K562 (cell line): Measurements from ENCODE around the gene KMT2C. TPM values are rescaled to one million over a fixed set of nuclear protein-coding genes. Genes with fewer than 3 reads are reported as not detected.

Experiments
- ATAC-seq: fragments of 200-7000 bp; cut with Tn5 transposase; 3 replicates; pipeline ENCODE4 v1.9.1; 2020; ENCODE audit warnings: moderate library complexity
- BruUV-seq: library from RNA; stranded (reverse); fragments of 400-500 nt; replicated peaks from 2 replicates; lab custom pipeline; 2021; lab: Mats Ljungman, UMichigan
- CTCF ChIA-PET: fragments of 300-600 bp; formaldehyde crosslinking; extraction: SDS; loops from one replicate; lab custom pipeline; 2021; ENCODE audit warnings: low intra/inter-chr PET ratio; lab: Yijun Ruan, JAX
- POLR2A ChIA-PET: fragments of 300-600, 350-650 bp; sonication (Branson Sonifier 250); formaldehyde crosslinking; extraction: SDS; loops from one replicate; lab custom pipeline; 2021; ENCODE audit warnings: antibody characterized with exemption, inconsistent platforms; lab: Yijun Ruan, JAX
- DNase-seq, 4 experiments: peaks; one replicate each; pipeline versions ENCODE4 v3.0.0 to v3.0.0-alpha.2; 2011 to 2018; ENCODE audit warnings: low spot score in 3 of 4, mixed read lengths in 3 of 4; ENCODE audit errors: extremely low read depth in 1 of 4
- FAIRE-seq: peaks from 2 replicates; lab custom pipeline; 2011; peaks lifted over from hg19 to GRCh38; lab: Jason Lieb, UNC
- H2AFZ ChIP-seq: 2 replicates; pipeline ENCODE4 v1.6.0; 2011; ENCODE audit warnings: low read depth, low read length, control low read depth, inconsistent platforms
- H3K27ac ChIP-seq: fragments of 200-600 bp; 3 replicates; pipeline ENCODE4 v1.8.0; 2011; ENCODE audit warnings: low read depth, mild to moderate bottlenecking, control low read depth, inconsistent platforms, low read length, moderate library complexity, mixed read lengths; ENCODE audit errors: extremely low read depth
- H3K27me3 ChIP-seq, 2 experiments: fragments of 300-600 bp in 1 of 2; 2 replicates in 1 of 2; 3 replicates in 1 of 2; pipeline versions ENCODE4 v1.6.0 to v1.8.0; 2011; ENCODE audit warnings: inconsistent platforms in 2 of 2, low read length in 2 of 2, mild to moderate bottlenecking in 1 of 2, mixed read lengths in 1 of 2, moderate library complexity in 1 of 2; ENCODE audit not compliant: control insufficient read depth in 2 of 2, insufficient read depth in 2 of 2
- H3K36me3 ChIP-seq: fragments of 300-600 bp; 3 replicates; pipeline ENCODE4 v1.8.0; 2011; ENCODE audit warnings: mild to moderate bottlenecking, low read length, inconsistent platforms; ENCODE audit not compliant: control insufficient read depth, insufficient read depth
- H3K4me1 ChIP-seq, 2 experiments: fragments of 200-600 bp in 1 of 2; replicated peaks in 1 of 2; 2 replicates in 1 of 2; 3 replicates in 1 of 2; pipeline versions ENCODE4 v1.5.1 to v1.8.0; 2011; ENCODE audit warnings: inconsistent platforms in 2 of 2, low read length in 2 of 2, mild to moderate bottlenecking in 1 of 2, mixed read lengths in 1 of 2, moderate library complexity in 1 of 2; ENCODE audit not compliant: control insufficient read depth in 2 of 2, insufficient read depth in 2 of 2
- H3K4me2 ChIP-seq: 2 replicates; pipeline ENCODE4 v1.6.1; 2011; ENCODE audit warnings: low read length, control low read depth, inconsistent platforms, mixed read lengths; ENCODE audit not compliant: insufficient read depth
- H3K4me3 ChIP-seq: fragments of 200-600 bp; sonication (generic), shearing (Covaris generic); 2 replicates; pipeline ENCODE4 v1.5.1; 2016; ENCODE audit warnings: control low read depth, inconsistent platforms
- H3K79me2 ChIP-seq: fragments of 200-600 bp; 3 replicates; pipeline ENCODE4 v1.8.0; 2011; ENCODE audit warnings: low read length, inconsistent platforms; ENCODE audit not compliant: control insufficient read depth, insufficient read depth
- H3K9ac ChIP-seq, 2 experiments: 2 replicates each; pipeline versions ENCODE4 v1.6.0 to v1.6.1; 2011; ENCODE audit warnings: low read depth in 2 of 2, low read length in 2 of 2, control low read depth in 1 of 2, inconsistent platforms in 1 of 2, mild to moderate bottlenecking in 1 of 2, mixed read lengths in 1 of 2; ENCODE audit not compliant: insufficient read depth in 1 of 2
- H3K9me1 ChIP-seq: one replicate; pipeline ENCODE4 v1.6.0; 2011; ENCODE audit warnings: inconsistent platforms, mild to moderate bottlenecking, low read length, moderate library complexity; ENCODE audit not compliant: control insufficient read depth, insufficient read depth
- H3K9me3 ChIP-seq: replicated peaks from 2 replicates; pipeline ENCODE4 v1.5.1; 2011; ENCODE audit warnings: low read depth, low read length, inconsistent platforms; ENCODE audit not compliant: control insufficient read depth, insufficient read depth
- H4K20me1 ChIP-seq: replicated peaks from 2 replicates; pipeline ENCODE4 v1.6.1; 2011; ENCODE audit warnings: low read length, inconsistent platforms, mixed read lengths; ENCODE audit not compliant: control insufficient read depth, insufficient read depth
- EP400 ChIP-seq: fragments of 450-650 bp; IDR thresholded peaks from 2 replicates; pipeline ENCODE4 v1.6.1; 2017; ENCODE audit warnings: antibody characterized with exemption, mild to moderate bottlenecking, moderate library complexity
- SMAD1 ChIP-seq: fragments of 150-350 bp; IDR thresholded peaks from 2 replicates; pipeline ENCODE4 v1.6.1; 2014; ENCODE audit warnings: low read length, low read depth; ENCODE audit not compliant: partially characterized antibody
- SMARCE1 ChIP-seq: fragments of 450-650 bp; IDR thresholded peaks from 2 replicates; pipeline ENCODE4 v1.7.1; 2016; ENCODE audit warnings: mild to moderate bottlenecking
- ZNF165 ChIP-seq: fragments of 250-450 bp; sonication (Bioruptor Pico); IDR thresholded peaks from 2 replicates; pipeline ENCODE4 v1.4.0; 2020; ENCODE audit warnings: borderline replicate concordance
- ZNF174 ChIP-seq: fragments of 250-450 bp; sonication (Bioruptor Pico); IDR thresholded peaks from 2 replicates; pipeline ENCODE4 v1.4.0; 2020; ENCODE audit warnings: mild to moderate bottlenecking
- ZNF282 ChIP-seq: sonication (generic); formaldehyde crosslinking; IDR thresholded peaks from 2 replicates; pipeline ENCODE4 v1.8.1; 2023; ENCODE audit warnings: missing genetic modification reagents
- ZNF512 ChIP-seq: IDR thresholded peaks from 2 replicates; pipeline ENCODE4 v1.6.1; 2016; ENCODE audit warnings: missing genetic modification characterization, missing compliant biosample characterization
- WGBS: fragments of 100-300 bp; shearing (Covaris generic); methylation state at CpG from one replicate; pipeline ENCODE4 v1.1.6; 2016; ENCODE audit warnings: low coverage, mixed read lengths; ENCODE audit not compliant: insufficient coverage; ENCODE audit errors: missing lambda C conversion rate; 5-methylcytosine and 5-hydroxymethylcytosine counted together
- in situ Hi-C: fragments of 300-500 bp; cut with MboI; formaldehyde crosslinking; loops from 4 replicates; pipeline ENCODE4 v1.15.0; 2018; ENCODE audit warnings: inconsistent platforms, mixed read lengths
- intact Hi-C: fragments of 100-400 bp; cut with micrococcal nuclease; formaldehyde crosslinking; loops from 2 replicates; pipeline ENCODE4 v1.14.2; 2022
- polyA plus RNA-seq, 8 experiments: library from polyadenylated mRNA; depleted of rRNA in 4 of 8; stranded (reverse) in 5 of 8; unstranded in 3 of 8; fragments of >200 nt; fragmentation: Nextera tagmentation in 2 of 8; fragmentation: Illumina TruSeq in 1 of 8; extraction: Ambion mirVana in 2 of 8; extraction: Trizol in 1 of 8; gene quantifications; 2 replicates each; pipeline versions ENCODE4 v1.2.1 to v1.2.3, GENCODE V29; 2011 to 2014; ENCODE audit warnings: inconsistent platforms in 1 of 8, missing spikeins in 1 of 8
- total RNA-seq, 7 experiments: library from RNA; depleted of rRNA in 6 of 7; stranded (reverse); fragments of >200 nt in 6 of 7; fragmentation: Illumina TruSeq in 2 of 7; extraction: Trizol in 2 of 7; gene quantifications; 2 replicates each; pipeline versions ENCODE4 v1.2.1 to v1.2.3, GENCODE V29; 2011 to 2021; ENCODE audit warnings: low replicate concordance in 1 of 7
- TF ChIP-seq, protein P1 (sequence below): fragments of 450-650 bp; IDR thresholded peaks from 2 replicates; pipeline ENCODE4 v1.6.1; 2016; ENCODE audit warnings: mild to moderate bottlenecking, moderate library complexity
- TF ChIP-seq, protein P2 (sequence below): fragments of 450-650 bp; conservative IDR thresholded peaks from 2 replicates; pipeline ENCODE4 v1.6.1; 2016; ENCODE audit warnings: missing genetic modification characterization, low read depth, mild to moderate bottlenecking, control low read depth, missing compliant biosample characterization

KMT2C gene
- total and polyA plus RNA-seq, 9 of the 15 experiments (the other 6 are each of a cell fraction or from before 2014, with no cell fraction given), result 4.9 to 67.8 (median 27.1) TPM

DNA sequence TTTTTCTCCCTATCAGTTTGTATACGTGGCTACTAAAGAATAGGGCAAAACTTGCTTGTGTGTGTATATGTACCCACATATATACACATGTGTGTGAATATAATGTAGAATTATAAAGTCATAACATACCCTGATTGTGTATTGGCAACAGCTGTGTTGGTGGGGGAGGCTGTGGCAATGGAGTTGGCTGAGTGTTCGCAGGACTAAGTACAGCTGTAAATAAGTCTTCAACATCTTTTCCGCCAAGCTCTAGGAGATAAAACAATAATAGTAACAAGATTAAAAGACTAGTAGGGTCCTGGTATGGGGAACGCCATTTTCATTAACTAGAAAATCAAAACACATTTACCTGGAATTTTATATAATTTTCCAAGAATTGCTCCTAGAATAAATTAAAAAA is 241.9 kb downstream of the KMT2C start:
- WGBS, result 94% methylated on average over 4 of the region's 4 CpGs
- H3K36me3 ChIP-seq, result peaks cover 93% of the 10 kb centered on the region
- no peak for TF ChIP-seq EP400
- TF ChIP-seq SMARCE1, result no peak
- no peak for TF ChIP-seq ZNF174 (CRISPR knock-in tag)
- TF ChIP-seq ZNF512 (tag), result no peak
- TF ChIP-seq ZNF165, result no peak
- TF ChIP-seq, protein P1, sequence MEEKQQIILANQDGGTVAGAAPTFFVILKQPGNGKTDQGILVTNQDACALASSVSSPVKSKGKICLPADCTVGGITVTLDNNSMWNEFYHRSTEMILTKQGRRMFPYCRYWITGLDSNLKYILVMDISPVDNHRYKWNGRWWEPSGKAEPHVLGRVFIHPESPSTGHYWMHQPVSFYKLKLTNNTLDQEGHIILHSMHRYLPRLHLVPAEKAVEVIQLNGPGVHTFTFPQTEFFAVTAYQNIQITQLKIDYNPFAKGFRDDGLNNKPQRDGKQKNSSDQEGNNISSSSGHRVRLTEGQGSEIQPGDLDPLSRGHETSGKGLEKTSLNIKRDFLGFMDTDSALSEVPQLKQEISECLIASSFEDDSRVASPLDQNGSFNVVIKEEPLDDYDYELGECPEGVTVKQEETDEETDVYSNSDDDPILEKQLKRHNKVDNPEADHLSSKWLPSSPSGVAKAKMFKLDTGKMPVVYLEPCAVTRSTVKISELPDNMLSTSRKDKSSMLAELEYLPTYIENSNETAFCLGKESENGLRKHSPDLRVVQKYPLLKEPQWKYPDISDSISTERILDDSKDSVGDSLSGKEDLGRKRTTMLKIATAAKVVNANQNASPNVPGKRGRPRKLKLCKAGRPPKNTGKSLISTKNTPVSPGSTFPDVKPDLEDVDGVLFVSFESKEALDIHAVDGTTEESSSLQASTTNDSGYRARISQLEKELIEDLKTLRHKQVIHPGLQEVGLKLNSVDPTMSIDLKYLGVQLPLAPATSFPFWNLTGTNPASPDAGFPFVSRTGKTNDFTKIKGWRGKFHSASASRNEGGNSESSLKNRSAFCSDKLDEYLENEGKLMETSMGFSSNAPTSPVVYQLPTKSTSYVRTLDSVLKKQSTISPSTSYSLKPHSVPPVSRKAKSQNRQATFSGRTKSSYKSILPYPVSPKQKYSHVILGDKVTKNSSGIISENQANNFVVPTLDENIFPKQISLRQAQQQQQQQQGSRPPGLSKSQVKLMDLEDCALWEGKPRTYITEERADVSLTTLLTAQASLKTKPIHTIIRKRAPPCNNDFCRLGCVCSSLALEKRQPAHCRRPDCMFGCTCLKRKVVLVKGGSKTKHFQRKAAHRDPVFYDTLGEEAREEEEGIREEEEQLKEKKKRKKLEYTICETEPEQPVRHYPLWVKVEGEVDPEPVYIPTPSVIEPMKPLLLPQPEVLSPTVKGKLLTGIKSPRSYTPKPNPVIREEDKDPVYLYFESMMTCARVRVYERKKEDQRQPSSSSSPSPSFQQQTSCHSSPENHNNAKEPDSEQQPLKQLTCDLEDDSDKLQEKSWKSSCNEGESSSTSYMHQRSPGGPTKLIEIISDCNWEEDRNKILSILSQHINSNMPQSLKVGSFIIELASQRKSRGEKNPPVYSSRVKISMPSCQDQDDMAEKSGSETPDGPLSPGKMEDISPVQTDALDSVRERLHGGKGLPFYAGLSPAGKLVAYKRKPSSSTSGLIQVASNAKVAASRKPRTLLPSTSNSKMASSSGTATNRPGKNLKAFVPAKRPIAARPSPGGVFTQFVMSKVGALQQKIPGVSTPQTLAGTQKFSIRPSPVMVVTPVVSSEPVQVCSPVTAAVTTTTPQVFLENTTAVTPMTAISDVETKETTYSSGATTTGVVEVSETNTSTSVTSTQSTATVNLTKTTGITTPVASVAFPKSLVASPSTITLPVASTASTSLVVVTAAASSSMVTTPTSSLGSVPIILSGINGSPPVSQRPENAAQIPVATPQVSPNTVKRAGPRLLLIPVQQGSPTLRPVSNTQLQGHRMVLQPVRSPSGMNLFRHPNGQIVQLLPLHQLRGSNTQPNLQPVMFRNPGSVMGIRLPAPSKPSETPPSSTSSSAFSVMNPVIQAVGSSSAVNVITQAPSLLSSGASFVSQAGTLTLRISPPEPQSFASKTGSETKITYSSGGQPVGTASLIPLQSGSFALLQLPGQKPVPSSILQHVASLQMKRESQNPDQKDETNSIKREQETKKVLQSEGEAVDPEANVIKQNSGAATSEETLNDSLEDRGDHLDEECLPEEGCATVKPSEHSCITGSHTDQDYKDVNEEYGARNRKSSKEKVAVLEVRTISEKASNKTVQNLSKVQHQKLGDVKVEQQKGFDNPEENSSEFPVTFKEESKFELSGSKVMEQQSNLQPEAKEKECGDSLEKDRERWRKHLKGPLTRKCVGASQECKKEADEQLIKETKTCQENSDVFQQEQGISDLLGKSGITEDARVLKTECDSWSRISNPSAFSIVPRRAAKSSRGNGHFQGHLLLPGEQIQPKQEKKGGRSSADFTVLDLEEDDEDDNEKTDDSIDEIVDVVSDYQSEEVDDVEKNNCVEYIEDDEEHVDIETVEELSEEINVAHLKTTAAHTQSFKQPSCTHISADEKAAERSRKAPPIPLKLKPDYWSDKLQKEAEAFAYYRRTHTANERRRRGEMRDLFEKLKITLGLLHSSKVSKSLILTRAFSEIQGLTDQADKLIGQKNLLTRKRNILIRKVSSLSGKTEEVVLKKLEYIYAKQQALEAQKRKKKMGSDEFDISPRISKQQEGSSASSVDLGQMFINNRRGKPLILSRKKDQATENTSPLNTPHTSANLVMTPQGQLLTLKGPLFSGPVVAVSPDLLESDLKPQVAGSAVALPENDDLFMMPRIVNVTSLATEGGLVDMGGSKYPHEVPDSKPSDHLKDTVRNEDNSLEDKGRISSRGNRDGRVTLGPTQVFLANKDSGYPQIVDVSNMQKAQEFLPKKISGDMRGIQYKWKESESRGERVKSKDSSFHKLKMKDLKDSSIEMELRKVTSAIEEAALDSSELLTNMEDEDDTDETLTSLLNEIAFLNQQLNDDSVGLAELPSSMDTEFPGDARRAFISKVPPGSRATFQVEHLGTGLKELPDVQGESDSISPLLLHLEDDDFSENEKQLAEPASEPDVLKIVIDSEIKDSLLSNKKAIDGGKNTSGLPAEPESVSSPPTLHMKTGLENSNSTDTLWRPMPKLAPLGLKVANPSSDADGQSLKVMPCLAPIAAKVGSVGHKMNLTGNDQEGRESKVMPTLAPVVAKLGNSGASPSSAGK, result no peak
- TF ChIP-seq, protein P2, sequence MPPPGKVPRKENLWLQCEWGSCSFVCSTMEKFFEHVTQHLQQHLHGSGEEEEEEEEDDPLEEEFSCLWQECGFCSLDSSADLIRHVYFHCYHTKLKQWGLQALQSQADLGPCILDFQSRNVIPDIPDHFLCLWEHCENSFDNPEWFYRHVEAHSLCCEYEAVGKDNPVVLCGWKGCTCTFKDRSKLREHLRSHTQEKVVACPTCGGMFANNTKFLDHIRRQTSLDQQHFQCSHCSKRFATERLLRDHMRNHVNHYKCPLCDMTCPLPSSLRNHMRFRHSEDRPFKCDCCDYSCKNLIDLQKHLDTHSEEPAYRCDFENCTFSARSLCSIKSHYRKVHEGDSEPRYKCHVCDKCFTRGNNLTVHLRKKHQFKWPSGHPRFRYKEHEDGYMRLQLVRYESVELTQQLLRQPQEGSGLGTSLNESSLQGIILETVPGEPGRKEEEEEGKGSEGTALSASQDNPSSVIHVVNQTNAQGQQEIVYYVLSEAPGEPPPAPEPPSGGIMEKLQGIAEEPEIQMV, result no peak
- TF ChIP-seq SMAD1, result no peak
- no peak for TF ChIP-seq ZNF282 (CRISPR knock-in tag)

More for the DNA sequence above, 241.9 kb downstream of the KMT2C start:
- Histone ChIP-seq H3K4me2 (no peak overlapping the region), H3K4me1 (no peaks in the 10 kb centered on the region), H3K27me3 (no peaks in the 10 kb centered on the region), H2AFZ (no peak overlapping the region), H4K20me1 (no peaks in the 10 kb centered on the region), H3K27ac (no peak overlapping the region), H3K9ac (no peak overlapping the region), H3K79me2 (no peaks in the 10 kb centered on the region), H3K9me1 (no peaks in the 10 kb centered on the region), H3K4me3 (no peak overlapping the region), H3K9me3 (no peaks in the 10 kb centered on the region)
- ChIA-PET POLR2A (interaction anchor here (0.8 kb wide), 1 partner anchor 1126 kb away, joined by 3 read pairs; no protein-coding TSS in a partner anchor), CTCF (no interaction called here)
- no peak for DNase-seq
- in situ Hi-C loops, result no loop called here
- FAIRE-seq, result no peak
- ATAC-seq, result no peak
- intact Hi-C loops, result no loop called here
- BruUV-seq, result no TSS peak
